HG03280 (cell line): Measurements from ENCODE around the gene GALM.
"Not testable (repeated sequence)": the region's sequence is repeated elsewhere in the genome, so short reads cannot be mapped to it uniquely, and the experiment has no call there.

Source experiments
- ATAC-seq: cut with Tn5 transposase; IDR thresholded peaks from one replicate; pipeline ENCODE4 v1.9.1; 2021; ENCODE audit warnings: mild to moderate bottlenecking, moderate library complexity; ENCODE audit not compliant: unreplicated experiment

The GALM gene

DNA sequence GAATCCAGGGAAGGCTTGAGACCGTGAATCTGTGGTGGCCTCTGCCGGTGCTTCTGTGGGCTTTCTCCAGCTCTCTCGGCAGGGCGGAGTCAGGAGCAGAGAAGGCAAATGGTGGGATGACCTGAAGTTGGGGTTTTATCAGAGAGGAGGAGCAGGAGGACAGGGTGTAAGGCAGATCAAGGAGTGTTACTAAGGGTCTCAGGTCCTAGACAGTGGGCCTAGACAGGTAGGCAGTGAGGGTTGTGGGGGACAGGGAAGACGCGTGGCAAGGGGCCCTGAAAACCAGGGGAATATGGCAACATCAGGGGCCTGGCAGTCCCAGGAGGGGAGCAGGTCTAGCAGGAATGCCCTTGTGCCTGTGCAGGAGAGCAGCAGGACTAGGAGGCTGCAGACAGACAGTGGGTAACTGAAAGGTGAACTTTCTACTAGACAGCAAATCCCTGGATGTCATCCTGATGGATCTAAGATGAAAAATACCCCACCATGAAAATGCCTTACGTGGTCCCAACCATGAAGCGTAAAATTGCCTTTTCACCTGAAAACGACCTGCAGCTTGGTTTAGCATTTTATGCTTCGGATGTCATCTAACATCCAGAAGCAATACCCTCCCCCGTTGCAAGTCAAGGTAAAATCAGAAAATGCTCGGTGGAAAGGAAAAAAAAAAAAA is 43.1 kb downstream of the GALM start:
- no peak for ATAC-seq

DNA sequence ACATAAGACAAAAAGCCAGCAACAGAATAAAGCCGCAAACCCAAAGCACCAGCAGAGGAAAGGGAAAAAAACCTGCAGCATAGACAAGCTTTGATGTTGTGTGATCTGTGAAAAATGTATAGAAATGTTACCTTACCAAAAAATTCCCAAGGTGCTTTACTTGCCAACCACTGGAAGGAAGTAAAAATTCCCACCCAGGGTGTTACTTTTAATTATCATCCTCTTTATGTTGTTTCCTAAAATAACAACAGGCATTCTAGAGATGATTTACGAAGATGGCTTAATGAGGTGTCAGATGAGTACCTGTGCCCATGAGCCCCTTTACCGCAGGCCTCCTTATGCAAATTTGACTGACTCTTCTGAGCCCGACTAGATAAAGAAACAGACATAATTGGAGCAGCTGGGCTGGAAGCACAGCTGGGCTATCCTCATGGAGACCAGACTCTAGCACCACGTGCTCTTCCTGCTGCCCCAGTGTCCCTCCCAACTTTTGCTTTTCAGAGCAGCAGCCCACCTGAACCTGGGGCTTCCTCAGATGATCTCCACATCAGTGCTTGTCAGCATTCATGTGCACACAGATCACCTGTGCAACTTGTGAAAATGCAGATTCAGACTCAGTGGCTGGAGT is 43.8 kb downstream of the GALM start:
- peak; percentile 56 for ATAC-seq

DNA sequence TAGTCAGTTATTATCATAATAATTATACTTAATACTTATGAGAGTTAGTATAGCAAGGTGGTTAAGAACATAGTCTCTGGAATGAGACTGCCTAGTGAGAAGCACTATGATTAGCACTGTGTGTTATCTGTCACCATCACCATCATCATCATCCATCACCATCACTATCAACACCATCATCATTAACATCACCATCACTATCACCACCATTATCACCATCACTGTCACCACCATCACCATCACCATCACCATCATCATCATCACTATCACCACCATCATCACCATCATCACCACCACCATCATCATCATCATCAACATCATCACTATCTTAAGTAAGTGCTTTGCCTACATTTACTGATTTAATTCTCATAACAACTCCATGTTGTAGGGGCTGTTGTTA is 45.6 kb downstream of the GALM start:
- no peak for ATAC-seq

- no peak for ATAC-seq
Measured at GRCh38 chr2:38712413-38712812, 46.5 kb downstream of the GALM start.

- no peak for ATAC-seq
Measured at GRCh38 chr2:38712871-38713270, 47.0 kb downstream of the GALM start.

GRCh38 chr2:38713338-38713737 is 47.4 kb downstream of the GALM start:
- ATAC-seq: no peak

DNA sequence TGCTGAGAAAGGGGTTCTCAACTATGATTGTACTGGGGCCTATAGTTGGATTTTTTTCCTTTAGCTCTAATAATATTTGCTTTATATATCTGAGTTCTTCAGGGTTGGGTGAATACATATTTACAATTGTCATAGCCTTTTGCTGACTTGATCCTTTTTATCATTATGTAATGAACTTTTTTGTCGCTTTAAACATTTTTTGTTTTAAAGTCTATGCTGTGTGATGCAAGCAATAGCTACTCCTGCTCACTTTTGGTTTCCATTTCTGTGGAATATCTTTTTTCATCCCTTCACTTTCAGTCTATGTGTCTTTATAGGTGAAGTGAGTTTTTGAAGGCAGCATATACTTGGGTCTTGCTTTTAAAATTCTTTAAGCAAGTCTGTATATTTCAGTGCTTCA is 49.0 kb downstream of the GALM start:
- ATAC-seq: not testable (repeated sequence)

- no peak for ATAC-seq
Measured at GRCh38 chr2:38716185-38716584, 50.3 kb downstream of the GALM start.

GRCh38 chr2:38718601-38719000 is 52.7 kb downstream of the GALM start:
- ATAC-seq: no peak

DNA sequence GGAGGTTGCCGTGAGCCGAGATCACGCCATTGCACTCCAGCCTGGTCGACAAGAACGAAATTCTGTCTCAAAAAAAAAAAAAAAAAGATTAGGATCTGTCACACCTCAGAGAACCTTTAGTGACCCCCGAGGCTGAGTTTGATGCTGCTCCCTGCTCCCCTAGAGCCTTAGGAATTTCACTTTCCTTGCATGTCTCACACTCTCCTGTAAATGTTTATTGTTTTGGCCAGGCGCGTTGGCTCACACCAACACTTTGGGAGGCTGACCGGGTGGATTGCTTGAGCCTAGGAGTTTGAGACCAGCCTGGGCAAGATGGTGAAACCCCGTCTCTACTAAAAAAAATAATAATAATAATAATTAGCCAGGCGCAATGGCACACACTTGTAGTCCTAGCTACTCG is 53.8 kb downstream of the GALM start:
- no peak for ATAC-seq

- ATAC-seq: no peak
Measured at GRCh38 chr2:38720613-38721241, 54.8 kb downstream of the GALM start.

DNA sequence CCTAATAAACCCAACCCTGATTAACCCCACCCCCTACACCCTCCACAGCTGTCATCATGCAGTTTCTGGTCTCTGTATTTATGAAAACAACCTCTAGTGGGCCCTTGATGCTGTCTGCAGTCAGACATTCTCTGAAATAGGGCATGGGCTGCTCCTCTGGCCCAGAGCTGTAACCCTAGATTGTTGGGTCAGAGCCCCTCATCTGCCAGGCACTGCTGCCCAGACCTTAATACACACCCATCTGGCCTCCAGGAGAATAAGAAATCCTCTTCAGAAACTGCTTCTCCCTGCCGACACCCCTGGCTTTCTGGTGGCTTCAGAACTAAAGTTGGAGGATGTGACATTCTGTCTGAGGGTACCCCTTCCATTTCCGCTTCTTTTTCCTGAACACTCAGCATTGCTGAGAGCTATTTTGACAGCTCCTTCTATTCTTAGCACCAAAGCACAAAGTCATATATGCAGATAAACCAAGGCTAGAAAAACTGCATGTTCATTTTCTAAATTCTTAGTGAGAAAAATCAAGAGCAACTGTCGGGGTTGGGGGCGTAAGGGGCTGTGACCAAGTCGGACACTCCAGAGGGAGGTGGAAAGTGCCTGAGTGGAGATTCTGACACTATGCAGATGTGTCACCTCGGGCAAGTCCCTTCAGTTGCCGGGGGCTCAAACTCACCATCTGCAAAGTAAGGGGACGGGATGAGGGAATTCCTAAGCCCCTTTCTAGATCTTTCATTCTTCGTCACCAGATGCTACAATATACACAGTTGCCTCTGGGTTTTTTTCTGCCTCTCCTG is 56.6 kb downstream of the GALM start:
- ATAC-seq: peak; percentile 51

GRCh38 chr2:38723173-38723572 is 57.3 kb downstream of the GALM start:
- peak; percentile 70 for ATAC-seq

- ATAC-seq: no peak
Measured at GRCh38 chr2:38727661-38728060, 61.7 kb downstream of the GALM start.

DNA sequence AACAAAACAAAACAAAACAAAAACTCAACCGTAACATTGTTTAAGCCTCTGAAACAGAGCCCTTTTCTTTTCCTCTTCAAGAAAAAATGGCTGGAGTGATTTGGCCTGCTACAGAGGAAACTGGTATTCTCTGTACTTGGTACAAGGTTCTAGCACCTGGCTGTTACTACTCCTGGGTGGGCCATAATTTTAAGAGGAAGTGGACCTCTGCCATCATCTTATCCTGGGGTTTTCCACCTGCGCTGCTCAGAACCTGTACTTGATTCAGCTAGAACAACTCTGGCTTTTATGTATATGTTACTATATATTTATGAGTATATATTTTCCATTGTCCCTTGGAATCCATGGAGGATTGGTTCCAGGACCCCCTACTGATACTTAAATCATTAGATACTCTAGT is 62.8 kb downstream of the GALM start:
- no peak for ATAC-seq

DNA sequence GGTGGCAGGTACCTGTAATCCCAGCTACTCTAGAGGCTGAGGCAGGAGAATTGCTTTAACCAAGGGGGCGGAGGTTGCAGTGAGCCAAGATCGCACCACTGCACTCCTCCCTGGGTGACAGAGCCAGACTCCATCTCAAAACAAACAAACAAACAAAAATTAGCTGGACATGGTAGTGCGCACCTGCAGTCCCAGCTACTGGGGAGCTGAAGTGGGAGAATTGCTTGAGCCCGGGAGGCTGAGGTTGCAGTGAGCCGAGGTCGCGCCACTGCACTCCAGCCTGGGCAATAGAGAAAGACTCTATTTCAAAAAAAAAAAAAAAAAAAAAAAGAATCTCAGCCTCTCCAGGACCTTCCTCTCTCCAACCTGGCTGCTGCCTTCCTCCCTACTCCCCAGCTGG is 65.2 kb downstream of the GALM start:
- ATAC-seq: no peak

DNA sequence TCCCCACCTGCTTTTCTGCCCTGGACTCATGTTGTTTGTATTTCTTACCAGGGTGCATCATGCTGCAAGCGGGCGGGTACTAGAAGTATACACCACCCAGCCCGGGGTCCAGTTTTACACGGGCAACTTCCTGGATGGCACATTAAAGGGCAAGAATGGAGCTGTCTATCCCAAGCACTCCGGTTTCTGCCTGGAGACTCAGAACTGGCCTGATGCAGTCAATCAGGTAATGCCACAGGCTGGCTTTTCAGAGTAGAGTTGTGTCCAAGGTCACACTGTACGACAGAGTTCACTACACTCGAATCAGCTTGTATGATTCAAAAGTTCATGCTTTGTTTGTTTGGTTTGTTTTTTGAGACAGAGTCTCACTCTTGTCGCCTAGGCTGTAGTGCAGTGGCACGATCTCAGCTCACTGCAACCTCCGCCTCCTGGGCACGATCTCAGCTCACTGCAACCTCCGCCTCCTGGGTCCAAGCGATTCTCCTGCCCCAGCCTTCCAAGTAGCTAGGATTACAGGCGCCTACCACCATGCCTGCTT is 65.8 kb downstream of the GALM start:
- ATAC-seq: no peak

DNA sequence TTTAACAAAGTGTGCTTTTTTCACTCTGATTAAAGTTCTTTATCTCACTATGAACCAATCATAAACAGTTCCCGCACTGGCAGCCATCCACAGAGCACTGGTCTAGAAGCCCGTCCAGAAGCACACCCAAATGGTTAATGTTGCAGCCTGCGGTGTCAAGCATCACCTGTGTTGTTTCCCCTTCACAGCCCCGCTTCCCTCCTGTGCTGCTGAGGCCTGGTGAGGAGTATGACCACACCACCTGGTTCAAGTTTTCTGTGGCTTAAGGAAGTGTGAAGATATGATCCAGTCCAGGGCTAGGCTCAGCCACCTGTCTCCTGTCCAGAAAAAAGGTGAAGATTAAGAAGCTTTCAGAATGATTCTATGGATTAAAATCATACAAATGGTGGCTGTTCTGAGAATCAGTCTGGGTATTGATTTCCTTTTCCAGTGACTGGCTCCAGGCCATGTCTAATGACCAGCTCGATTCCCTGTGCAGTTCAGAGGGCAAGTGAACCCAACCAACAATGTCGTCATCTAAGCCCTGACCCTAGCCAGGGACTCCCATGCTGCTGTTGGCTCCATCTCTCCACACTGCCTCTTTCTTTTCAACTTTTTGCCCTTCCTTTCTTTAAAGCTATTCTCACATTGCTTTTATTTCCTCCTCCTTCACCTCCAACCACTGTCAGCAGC is 67.5 kb downstream of the GALM start:
- no peak for ATAC-seq

- ATAC-seq: no peak
Measured at GRCh38 chr2:38734299-38735058, 68.6 kb downstream of the GALM start.

DNA sequence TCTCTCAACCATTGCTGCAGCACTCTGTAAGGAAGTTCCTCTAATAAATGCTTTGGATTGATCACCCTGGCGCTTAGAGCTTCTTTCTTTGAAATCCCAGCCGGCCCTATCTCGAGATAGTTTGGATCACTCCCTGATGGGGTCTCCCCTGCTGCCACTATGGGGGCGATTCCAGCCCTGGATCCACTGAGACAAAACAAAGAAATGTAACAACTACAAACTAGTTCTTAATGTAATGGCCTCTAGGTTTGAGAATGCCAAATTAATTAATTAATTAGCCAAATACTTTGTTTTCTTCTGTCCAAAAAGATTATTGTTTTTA is 70.0 kb downstream of the GALM start:
- no peak for ATAC-seq
